SK-N-SH (cell line): Measurements from ENCODE around the gene GRIK3. TPM values are rescaled to one million over a fixed set of nuclear protein-coding genes. Genes with fewer than 3 reads are reported as not detected.
A peak's percentile ranks its signal among the peaks of the same experiment; 100 is the strongest.

ENCODE experiments used
- CTCF ChIA-PET: fragments of 300-600, 350-600 bp; formaldehyde crosslinking; extraction: SDS; loops from one replicate; lab custom pipeline; 2021; lab: Yijun Ruan, JAX
- POLR2A ChIA-PET: fragments of 350-600 bp; sonication (Branson Sonifier 250); formaldehyde crosslinking; extraction: SDS; loops from one replicate; lab custom pipeline; 2020; ENCODE audit warnings: antibody characterized with exemption, inconsistent platforms; lab: Yijun Ruan, JAX
- DNase-seq: peaks from one replicate; pipeline ENCODE4 v3.0.0; 2012
- H2AFZ ChIP-seq: fragments of 200-600 bp; sonication (generic); 2 replicates; pipeline ENCODE4 v1.8.1; 2016; ENCODE audit warnings: antibody characterized with exemption, mild to moderate bottlenecking, low read depth
- H3F3A ChIP-seq: fragments of 200-600 bp; sonication (generic); replicated peaks from 2 replicates; pipeline ENCODE3; 2016; ENCODE audit warnings: antibody characterized with exemption, mild to moderate bottlenecking; ENCODE audit not compliant: insufficient read depth
- H3K27ac ChIP-seq, 2 experiments: fragments of 200-500 bp in 1 of 2; fragments of 200-600 bp in 1 of 2; sonication (Bioruptor generic) in 1 of 2; sonication (generic), shearing (Covaris generic) in 1 of 2; 2 replicates each; pipeline versions ENCODE4 v1.5.1 to v1.6.1; 2014 to 2016; ENCODE audit warnings: low read depth in 2 of 2, inconsistent platforms in 1 of 2, low read length in 1 of 2, mild to moderate bottlenecking in 1 of 2, mixed read lengths in 1 of 2
- H3K27me3 ChIP-seq: fragments of 200-600 bp; sonication (generic), shearing (Covaris generic); 2 replicates; pipeline ENCODE4 v1.6.1; 2016; ENCODE audit warnings: mixed run types; ENCODE audit not compliant: insufficient read depth
- H3K36me3 ChIP-seq, 2 experiments: fragments of 200-500 bp in 1 of 2; fragments of 200-600 bp in 1 of 2; sonication (Bioruptor generic) in 1 of 2; sonication (generic) in 1 of 2; replicated peaks in 1 of 2; 2 replicates each; pipeline versions ENCODE3 to v1.5.1; 2014 to 2016; ENCODE audit warnings: low read length in 1 of 2, mild to moderate bottlenecking in 1 of 2; ENCODE audit not compliant: insufficient read depth in 2 of 2, control insufficient read depth in 1 of 2
- H3K4me1 ChIP-seq, 2 experiments: fragments of 200-500 bp in 1 of 2; fragments of 200-600 bp in 1 of 2; sonication (Bioruptor generic) in 1 of 2; sonication (generic), shearing (Covaris generic) in 1 of 2; 2 replicates each; pipeline versions ENCODE4 v1.5.1 to v1.6.1; 2014 to 2016; ENCODE audit warnings: low read depth in 1 of 2, low read length in 1 of 2, mixed run types in 1 of 2; ENCODE audit not compliant: insufficient read depth in 2 of 2, control insufficient read depth in 1 of 2
- H3K4me2 ChIP-seq: fragments of 200-600 bp; sonication (generic), shearing (Covaris generic); 2 replicates; pipeline ENCODE4 v1.6.1; 2017; ENCODE audit warnings: mixed run types
- H3K4me3 ChIP-seq, 2 experiments: fragments of 200-500 bp in 1 of 2; fragments of 200-600 bp in 1 of 2; sonication (Bioruptor generic) in 1 of 2; sonication (generic), shearing (Covaris generic) in 1 of 2; 2 replicates each; pipeline versions ENCODE4 v1.5.1 to v1.8.1; 2014 to 2016; ENCODE audit warnings: low read depth in 2 of 2, inconsistent platforms in 1 of 2, low read length in 1 of 2, mild to moderate bottlenecking in 1 of 2, mixed read lengths in 1 of 2, moderate library complexity in 1 of 2
- H3K79me2 ChIP-seq: fragments of 200-600 bp; sonication (generic); 2 replicates; pipeline ENCODE4 v1.8.1; 2017; ENCODE audit warnings: mild to moderate bottlenecking; ENCODE audit not compliant: insufficient read depth
- H3K9ac ChIP-seq: fragments of 200-600 bp; sonication (generic); 2 replicates; pipeline ENCODE4 v1.6.1; 2017; ENCODE audit warnings: mixed run types
- H3K9me2 ChIP-seq: fragments of 200-600 bp; sonication (generic); 2 replicates; pipeline ENCODE4 v1.6.1; 2017; ENCODE audit warnings: mixed run types
- H3K9me3 ChIP-seq: fragments of 200-600 bp; sonication (generic); 2 replicates; pipeline ENCODE4 v1.6.1; 2017; ENCODE audit warnings: mixed run types, mild to moderate bottlenecking, moderate library complexity
- H4K20me1 ChIP-seq: fragments of 200-600 bp; sonication (generic); 2 replicates; pipeline ENCODE4 v1.6.1; 2017; ENCODE audit warnings: mild to moderate bottlenecking, mixed run types; ENCODE audit not compliant: insufficient read depth
- CHD2 ChIP-seq: fragments of 150-350 bp; IDR thresholded peaks from 2 replicates; pipeline ENCODE4 v1.6.1; 2018; ENCODE audit warnings: low read length; ENCODE audit not compliant: partially characterized antibody
- EP300 ChIP-seq, 2 experiments: IDR thresholded peaks; 2 replicates each; pipeline versions ENCODE4 v1.4.0 to v1.6.1; 2012; ENCODE audit warnings: borderline replicate concordance in 1 of 2, low read depth in 1 of 2, low read length in 1 of 2
- GABPA ChIP-seq: IDR thresholded peaks from 2 replicates; pipeline ENCODE4 v1.4.0; 2012; ENCODE audit warnings: low read depth, mild to moderate bottlenecking
- MEF2A ChIP-seq: IDR thresholded peaks from 2 replicates; pipeline ENCODE4 v1.4.0; 2012; ENCODE audit warnings: low read depth, borderline replicate concordance
- MXI1 ChIP-seq: IDR thresholded peaks from 2 replicates; pipeline ENCODE4 v1.6.1; 2012; ENCODE audit warnings: mild to moderate bottlenecking, low read depth, low read length, improper control_type of control experiment
- TEAD4 ChIP-seq: IDR thresholded peaks from 2 replicates; pipeline ENCODE4 v1.4.0; 2012; ENCODE audit warnings: mild to moderate bottlenecking, borderline replicate concordance; ENCODE audit not compliant: insufficient read depth
- YY1 ChIP-seq: IDR thresholded peaks from 2 replicates; pipeline ENCODE4 v1.4.0; 2012; ENCODE audit warnings: low read depth, mild to moderate bottlenecking
- WGBS: methylation state at CpG from one replicate; pipeline ENCODE4 v1.1.6; 2017; ENCODE audit warnings: low lambda C conversion rate; 5-methylcytosine and 5-hydroxymethylcytosine counted together
- polyA plus RNA-seq, 3 experiments: library from polyadenylated mRNA; depleted of rRNA; stranded (reverse); fragments of >200 nt; gene quantifications; 2 replicates each; pipeline ENCODE4 v1.2.3, GENCODE V29; 2012
- TF ChIP-seq, protein P1 (sequence below): fragments of 200-600 bp; sonication (generic); IDR thresholded peaks from 2 replicates; pipeline ENCODE4 v1.6.1; 2017; ENCODE audit warnings: antibody characterized with exemption, mild to moderate bottlenecking, moderate library complexity
- TF ChIP-seq, protein P2 (sequence below): fragments of 150-350 bp; IDR thresholded peaks from 2 replicates; pipeline ENCODE4 v1.6.1; 2016; ENCODE audit warnings: mild to moderate bottlenecking, low read depth, low read length
- TF ChIP-seq, protein P3 (sequence below): fragments of 150-350 bp; IDR thresholded peaks from 2 replicates; pipeline ENCODE4 v1.6.1; 2017; ENCODE audit warnings: antibody characterized with exemption, low read length, low read depth, borderline replicate concordance
- TF ChIP-seq, protein P4 (sequence below): IDR thresholded peaks from 2 replicates; pipeline ENCODE4 v1.6.1; 2012; ENCODE audit warnings: mild to moderate bottlenecking, low read depth, low read length, moderate library complexity

Gene GRIK3
- polyA plus RNA-seq, 1 of the 3 experiments (the other 2 are of a cell fraction), result not detected

DNA sequence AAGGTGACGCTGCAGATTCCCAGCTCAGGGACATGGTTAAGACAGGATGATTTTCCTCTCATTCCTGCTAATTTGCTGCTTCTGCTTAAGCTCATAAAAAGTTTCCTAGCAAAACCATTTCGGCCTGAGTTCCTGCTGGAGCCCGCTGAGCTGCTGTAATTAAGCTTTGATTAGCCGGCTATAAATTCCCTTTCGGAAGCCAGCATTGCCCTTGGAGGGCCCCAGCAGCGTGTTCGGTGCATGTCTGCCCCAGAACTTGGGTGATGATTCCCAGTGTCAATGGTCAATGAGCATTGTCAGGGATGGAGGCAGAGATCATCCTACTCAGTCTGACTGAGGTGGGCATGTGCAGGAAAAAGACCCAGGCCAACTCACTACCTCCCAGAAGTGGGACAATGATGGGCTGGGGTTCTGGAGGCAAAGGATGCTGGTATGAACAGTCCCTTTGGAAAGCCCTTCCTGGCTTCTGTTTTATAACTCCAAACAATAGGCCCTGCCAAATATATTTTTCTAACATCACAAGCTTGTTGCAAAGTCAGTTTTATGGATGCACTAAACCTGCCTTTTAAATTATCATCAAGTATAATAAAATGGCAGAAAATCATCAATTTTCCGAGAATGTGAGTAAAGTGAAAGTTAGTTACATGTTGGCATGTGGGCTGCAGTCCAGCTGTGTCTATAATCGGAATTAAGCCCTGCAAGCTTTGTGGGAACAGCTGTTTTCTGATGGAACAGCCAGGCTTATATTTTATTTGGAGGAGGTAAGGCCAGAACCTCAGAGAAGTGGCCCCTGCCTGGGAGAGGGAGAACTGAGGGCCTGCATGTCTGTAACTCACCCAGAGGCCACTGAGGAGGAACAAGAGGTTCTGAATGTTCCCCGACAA is 257.1 kb downstream of the GRIK3 start (continued):
- TF ChIP-seq, protein P1, sequence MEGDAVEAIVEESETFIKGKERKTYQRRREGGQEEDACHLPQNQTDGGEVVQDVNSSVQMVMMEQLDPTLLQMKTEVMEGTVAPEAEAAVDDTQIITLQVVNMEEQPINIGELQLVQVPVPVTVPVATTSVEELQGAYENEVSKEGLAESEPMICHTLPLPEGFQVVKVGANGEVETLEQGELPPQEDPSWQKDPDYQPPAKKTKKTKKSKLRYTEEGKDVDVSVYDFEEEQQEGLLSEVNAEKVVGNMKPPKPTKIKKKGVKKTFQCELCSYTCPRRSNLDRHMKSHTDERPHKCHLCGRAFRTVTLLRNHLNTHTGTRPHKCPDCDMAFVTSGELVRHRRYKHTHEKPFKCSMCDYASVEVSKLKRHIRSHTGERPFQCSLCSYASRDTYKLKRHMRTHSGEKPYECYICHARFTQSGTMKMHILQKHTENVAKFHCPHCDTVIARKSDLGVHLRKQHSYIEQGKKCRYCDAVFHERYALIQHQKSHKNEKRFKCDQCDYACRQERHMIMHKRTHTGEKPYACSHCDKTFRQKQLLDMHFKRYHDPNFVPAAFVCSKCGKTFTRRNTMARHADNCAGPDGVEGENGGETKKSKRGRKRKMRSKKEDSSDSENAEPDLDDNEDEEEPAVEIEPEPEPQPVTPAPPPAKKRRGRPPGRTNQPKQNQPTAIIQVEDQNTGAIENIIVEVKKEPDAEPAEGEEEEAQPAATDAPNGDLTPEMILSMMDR, result no peak
- TF ChIP-seq GABPA, result no peak

DNA sequence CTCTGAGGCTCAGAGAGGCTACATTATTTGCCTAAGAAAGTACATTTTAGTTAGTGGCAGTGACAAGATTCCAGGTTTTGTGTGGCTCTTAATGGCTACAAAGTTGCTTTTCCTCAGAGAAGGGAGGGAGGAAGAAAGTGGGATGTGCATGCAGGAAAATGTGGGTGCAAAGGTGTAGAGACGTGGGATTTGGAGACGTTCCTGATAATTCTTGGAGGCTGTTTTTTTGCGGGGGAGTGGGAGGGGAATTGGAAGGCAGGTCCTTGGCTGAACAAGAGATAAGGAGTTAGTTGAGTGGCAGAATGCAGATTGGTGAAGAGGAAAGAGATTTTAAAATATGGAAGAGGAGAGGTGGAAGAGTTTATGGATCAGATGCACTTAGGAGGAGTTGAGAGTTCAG is 258.1 kb downstream of the GRIK3 start:
- H3K9me2 ChIP-seq, result no peaks in the 10 kb centered on the region
- no peak for TF ChIP-seq MEF2A
- TF ChIP-seq, all 33 proteins: peak for 0
- Histone ChIP-seq H3K4me1 (peaks cover 0 to 18% of the 10 kb centered on the region in 2 experiments; a peak in 1 of 4 replicates), H3F3A (no peaks in the 10 kb centered on the region), H3K9me3 (no peaks in the 10 kb centered on the region), H3K79me2 (no peaks in the 10 kb centered on the region), H3K4me3 (no peak overlapping the region), H3K27ac (no peak overlapping the region), H3K4me2 (no peak overlapping the region), H2AFZ (no peak overlapping the region), H4K20me1 (no peaks in the 10 kb centered on the region), H3K36me3 (no peaks in the 10 kb centered on the region), H3K9ac (no peak overlapping the region), H3K27me3 (no peaks in the 10 kb centered on the region)
- ChIA-PET POLR2A (no interaction called here), CTCF (interaction anchor here (1.0 to 1.4 kb wide), 3 partner anchors 13 to 84 kb away, joined by 3 to 4 read pairs (median 3); no protein-coding TSS in a partner anchor)
- no peak for DNase-seq
- 43% methylated on average over 3 of the region's 3 CpGs for WGBS

DNA sequence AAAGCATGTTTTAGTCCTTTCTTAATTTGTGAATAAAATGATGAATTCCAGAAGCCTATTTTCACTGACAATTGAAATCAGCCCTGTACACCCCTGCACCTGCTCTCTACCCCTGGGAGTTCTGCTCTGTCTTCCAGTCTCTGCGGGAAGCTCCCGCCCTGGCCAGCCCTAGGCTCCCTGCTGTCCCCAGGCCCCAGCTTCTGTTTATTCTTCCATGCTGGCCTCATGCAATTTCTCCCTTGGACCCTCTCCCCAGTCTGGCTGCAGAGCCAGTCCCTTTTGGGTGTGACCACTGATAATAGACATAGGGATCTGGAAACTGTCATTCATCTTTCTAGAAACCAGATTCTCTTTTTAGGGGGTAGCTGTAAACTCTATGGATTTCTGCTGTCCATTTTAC is 258.6 kb downstream of the GRIK3 start:
- Histone ChIP-seq H3K4me3 (no peak overlapping the region), H3K9me2 (no peaks in the 10 kb centered on the region), H3K36me3 (no peaks in the 10 kb centered on the region), H3K9ac (no peak overlapping the region), H3K9me3 (no peaks in the 10 kb centered on the region), H2AFZ (no peak overlapping the region), H3K79me2 (no peaks in the 10 kb centered on the region), H3K27me3 (no peaks in the 10 kb centered on the region), H3K4me1 (peaks cover 0 to 19% of the 10 kb centered on the region in 2 experiments; a peak in 1 of 4 replicates), H3F3A (no peaks in the 10 kb centered on the region), H3K4me2 (no peak overlapping the region), H3K27ac (no peak overlapping the region), H4K20me1 (no peaks in the 10 kb centered on the region)
- ChIA-PET CTCF (interaction anchor here (1.0 to 1.4 kb wide), 3 partner anchors 14 to 85 kb away, joined by 3 to 4 read pairs (median 3); no protein-coding TSS in a partner anchor), POLR2A (no interaction called here)
- DNase-seq, result peak; percentile 64
- 14% methylated on average over 2 of the region's 2 CpGs for WGBS
- no peak for TF ChIP-seq CHD2
- TF ChIP-seq MXI1, result peak; percentile 29; the same call in 1 of the 2 replicates
- TF ChIP-seq, protein P1, result no peak
- TF ChIP-seq EP300 (IDR thresholded peaks at IDR 0.05; ENCODE audit: borderline replicate concordance in 1 of 2, low read depth in 1 of 2, low read length in 1 of 2), result no peak; a peak in 1 of 4 replicates
- TF ChIP-seq, protein P2, sequence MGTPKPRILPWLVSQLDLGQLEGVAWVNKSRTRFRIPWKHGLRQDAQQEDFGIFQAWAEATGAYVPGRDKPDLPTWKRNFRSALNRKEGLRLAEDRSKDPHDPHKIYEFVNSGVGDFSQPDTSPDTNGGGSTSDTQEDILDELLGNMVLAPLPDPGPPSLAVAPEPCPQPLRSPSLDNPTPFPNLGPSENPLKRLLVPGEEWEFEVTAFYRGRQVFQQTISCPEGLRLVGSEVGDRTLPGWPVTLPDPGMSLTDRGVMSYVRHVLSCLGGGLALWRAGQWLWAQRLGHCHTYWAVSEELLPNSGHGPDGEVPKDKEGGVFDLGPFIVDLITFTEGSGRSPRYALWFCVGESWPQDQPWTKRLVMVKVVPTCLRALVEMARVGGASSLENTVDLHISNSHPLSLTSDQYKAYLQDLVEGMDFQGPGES, result no peak
- TF ChIP-seq, protein P3, sequence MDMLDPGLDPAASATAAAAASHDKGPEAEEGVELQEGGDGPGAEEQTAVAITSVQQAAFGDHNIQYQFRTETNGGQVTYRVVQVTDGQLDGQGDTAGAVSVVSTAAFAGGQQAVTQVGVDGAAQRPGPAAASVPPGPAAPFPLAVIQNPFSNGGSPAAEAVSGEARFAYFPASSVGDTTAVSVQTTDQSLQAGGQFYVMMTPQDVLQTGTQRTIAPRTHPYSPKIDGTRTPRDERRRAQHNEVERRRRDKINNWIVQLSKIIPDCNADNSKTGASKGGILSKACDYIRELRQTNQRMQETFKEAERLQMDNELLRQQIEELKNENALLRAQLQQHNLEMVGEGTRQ, result no peak
- no peak for TF ChIP-seq YY1
- TF ChIP-seq, protein P4, sequence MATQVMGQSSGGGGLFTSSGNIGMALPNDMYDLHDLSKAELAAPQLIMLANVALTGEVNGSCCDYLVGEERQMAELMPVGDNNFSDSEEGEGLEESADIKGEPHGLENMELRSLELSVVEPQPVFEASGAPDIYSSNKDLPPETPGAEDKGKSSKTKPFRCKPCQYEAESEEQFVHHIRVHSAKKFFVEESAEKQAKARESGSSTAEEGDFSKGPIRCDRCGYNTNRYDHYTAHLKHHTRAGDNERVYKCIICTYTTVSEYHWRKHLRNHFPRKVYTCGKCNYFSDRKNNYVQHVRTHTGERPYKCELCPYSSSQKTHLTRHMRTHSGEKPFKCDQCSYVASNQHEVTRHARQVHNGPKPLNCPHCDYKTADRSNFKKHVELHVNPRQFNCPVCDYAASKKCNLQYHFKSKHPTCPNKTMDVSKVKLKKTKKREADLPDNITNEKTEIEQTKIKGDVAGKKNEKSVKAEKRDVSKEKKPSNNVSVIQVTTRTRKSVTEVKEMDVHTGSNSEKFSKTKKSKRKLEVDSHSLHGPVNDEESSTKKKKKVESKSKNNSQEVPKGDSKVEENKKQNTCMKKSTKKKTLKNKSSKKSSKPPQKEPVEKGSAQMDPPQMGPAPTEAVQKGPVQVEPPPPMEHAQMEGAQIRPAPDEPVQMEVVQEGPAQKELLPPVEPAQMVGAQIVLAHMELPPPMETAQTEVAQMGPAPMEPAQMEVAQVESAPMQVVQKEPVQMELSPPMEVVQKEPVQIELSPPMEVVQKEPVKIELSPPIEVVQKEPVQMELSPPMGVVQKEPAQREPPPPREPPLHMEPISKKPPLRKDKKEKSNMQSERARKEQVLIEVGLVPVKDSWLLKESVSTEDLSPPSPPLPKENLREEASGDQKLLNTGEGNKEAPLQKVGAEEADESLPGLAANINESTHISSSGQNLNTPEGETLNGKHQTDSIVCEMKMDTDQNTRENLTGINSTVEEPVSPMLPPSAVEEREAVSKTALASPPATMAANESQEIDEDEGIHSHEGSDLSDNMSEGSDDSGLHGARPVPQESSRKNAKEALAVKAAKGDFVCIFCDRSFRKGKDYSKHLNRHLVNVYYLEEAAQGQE, result no peak
- TF ChIP-seq TEAD4, result no peak
- TF ChIP-seq MEF2A, result no peak
